HEK293 (cell line): ENCODE data around the gene TTC34.

Experiments
- ATF2 ChIP-seq: fragments of 450-650 bp; formaldehyde crosslinking; IDR thresholded peaks from 2 replicates; pipeline ENCODE4 v1.5.1; 2016; ENCODE audit warnings: missing biosample characterization, missing genetic modification characterization, low read depth
- GLI4 ChIP-seq: fragments of 450-650 bp; formaldehyde crosslinking; IDR thresholded peaks from 2 replicates; pipeline ENCODE4 v1.5.1; 2016; ENCODE audit warnings: missing biosample characterization, missing genetic modification characterization
- ZNF23 ChIP-seq: fragments of 450-650 bp; formaldehyde crosslinking; IDR thresholded peaks from 2 replicates; pipeline ENCODE4 v1.5.1; 2016; ENCODE audit warnings: missing biosample characterization, missing genetic modification characterization, borderline replicate concordance
- ZNF560 ChIP-seq: fragments of 450-650 bp; formaldehyde crosslinking; IDR thresholded peaks from 2 replicates; pipeline ENCODE4 v1.5.1; 2017; ENCODE audit warnings: missing biosample characterization, missing genetic modification characterization, borderline replicate concordance
- TF ChIP-seq, protein P1 (sequence below): fragments of 450-650 bp; formaldehyde crosslinking; IDR thresholded peaks from 2 replicates; pipeline ENCODE4 v1.5.1; 2016; ENCODE audit warnings: missing biosample characterization, missing genetic modification characterization

- TF ChIP-seq, protein P1, sequence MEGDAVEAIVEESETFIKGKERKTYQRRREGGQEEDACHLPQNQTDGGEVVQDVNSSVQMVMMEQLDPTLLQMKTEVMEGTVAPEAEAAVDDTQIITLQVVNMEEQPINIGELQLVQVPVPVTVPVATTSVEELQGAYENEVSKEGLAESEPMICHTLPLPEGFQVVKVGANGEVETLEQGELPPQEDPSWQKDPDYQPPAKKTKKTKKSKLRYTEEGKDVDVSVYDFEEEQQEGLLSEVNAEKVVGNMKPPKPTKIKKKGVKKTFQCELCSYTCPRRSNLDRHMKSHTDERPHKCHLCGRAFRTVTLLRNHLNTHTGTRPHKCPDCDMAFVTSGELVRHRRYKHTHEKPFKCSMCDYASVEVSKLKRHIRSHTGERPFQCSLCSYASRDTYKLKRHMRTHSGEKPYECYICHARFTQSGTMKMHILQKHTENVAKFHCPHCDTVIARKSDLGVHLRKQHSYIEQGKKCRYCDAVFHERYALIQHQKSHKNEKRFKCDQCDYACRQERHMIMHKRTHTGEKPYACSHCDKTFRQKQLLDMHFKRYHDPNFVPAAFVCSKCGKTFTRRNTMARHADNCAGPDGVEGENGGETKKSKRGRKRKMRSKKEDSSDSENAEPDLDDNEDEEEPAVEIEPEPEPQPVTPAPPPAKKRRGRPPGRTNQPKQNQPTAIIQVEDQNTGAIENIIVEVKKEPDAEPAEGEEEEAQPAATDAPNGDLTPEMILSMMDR (tag by site-specific recombination), result no peak
- TF ChIP-seq GLI4 (tag by site-specific recombination), result no peak
- no peak for TF ChIP-seq ZNF23
- no peak for TF ChIP-seq ZNF560 (tag by site-specific recombination)
- TF ChIP-seq ATF2 (tag by site-specific recombination), result no peak
Measured at GRCh38 chr1:2611031-2611501, 190.4 kb downstream of the TTC34 start.
